ENCODE measurements around the gene PMIS2. TPM values are rescaled to one million over a fixed set of nuclear protein-coding genes. Genes with fewer than 3 reads are reported as not detected.

The PMIS2 gene
- total and polyA plus RNA-seq, 7 donors, result not detected

DNA sequence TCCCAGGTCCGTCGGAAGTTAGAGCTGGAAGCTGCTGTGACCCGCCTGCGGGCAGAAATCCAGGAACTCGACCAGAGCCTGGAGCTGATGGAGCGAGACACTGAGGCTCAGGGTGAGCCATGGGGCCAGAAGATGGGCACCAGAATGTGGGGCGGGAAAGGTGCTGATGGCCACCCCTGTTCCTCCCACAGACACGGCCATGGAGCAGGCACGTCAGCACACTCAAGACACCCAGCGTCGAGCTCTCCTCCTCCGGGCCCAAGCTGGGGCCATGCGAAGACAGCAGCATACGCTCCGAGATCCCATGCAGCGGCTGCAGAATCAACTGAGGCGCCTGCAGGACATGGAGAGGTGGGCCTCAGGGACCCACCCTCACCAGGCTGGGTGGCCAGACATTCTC lies 29.1 kb downstream of the PMIS2 start:
- H3K9me3 ChIP-seq, result no peaks in the 10 kb centered on the region
- H3K4me1 ChIP-seq, result peaks cover 0 to 14% (median 10%) of the 10 kb centered on the region in 4 donors
- intact Hi-C loops (cut with DNase I), result loop anchor here (10.0 kb wide), 1 partner anchor 350 kb away; the partner anchor contains the start of gene USF2
- no peak for DNase-seq
- no peaks in the 10 kb centered on the region for H3K27me3 ChIP-seq
- H3K27ac ChIP-seq, result no peak overlapping the region
- no peak for TF ChIP-seq POLR2AphosphoS5 (IDR thresholded peaks at IDR 0.05)
- TF ChIP-seq, protein P1, sequence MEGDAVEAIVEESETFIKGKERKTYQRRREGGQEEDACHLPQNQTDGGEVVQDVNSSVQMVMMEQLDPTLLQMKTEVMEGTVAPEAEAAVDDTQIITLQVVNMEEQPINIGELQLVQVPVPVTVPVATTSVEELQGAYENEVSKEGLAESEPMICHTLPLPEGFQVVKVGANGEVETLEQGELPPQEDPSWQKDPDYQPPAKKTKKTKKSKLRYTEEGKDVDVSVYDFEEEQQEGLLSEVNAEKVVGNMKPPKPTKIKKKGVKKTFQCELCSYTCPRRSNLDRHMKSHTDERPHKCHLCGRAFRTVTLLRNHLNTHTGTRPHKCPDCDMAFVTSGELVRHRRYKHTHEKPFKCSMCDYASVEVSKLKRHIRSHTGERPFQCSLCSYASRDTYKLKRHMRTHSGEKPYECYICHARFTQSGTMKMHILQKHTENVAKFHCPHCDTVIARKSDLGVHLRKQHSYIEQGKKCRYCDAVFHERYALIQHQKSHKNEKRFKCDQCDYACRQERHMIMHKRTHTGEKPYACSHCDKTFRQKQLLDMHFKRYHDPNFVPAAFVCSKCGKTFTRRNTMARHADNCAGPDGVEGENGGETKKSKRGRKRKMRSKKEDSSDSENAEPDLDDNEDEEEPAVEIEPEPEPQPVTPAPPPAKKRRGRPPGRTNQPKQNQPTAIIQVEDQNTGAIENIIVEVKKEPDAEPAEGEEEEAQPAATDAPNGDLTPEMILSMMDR (IDR thresholded peaks at IDR 0.05), result no peak
- TF ChIP-seq EP300 (IDR thresholded peaks at IDR 0.05), result no peak
- TF ChIP-seq POLR2A (IDR thresholded peaks at IDR 0.05), result no peak
- 95 to 96% methylated on average over 17 of the region's 17 CpGs for WGBS, 2 donors
- H3K4me3 ChIP-seq, result no peak overlapping the region
- H3K36me3 ChIP-seq, result peaks cover 0 to 2% (median 0%) of the 10 kb centered on the region in 4 donors

DNA sequence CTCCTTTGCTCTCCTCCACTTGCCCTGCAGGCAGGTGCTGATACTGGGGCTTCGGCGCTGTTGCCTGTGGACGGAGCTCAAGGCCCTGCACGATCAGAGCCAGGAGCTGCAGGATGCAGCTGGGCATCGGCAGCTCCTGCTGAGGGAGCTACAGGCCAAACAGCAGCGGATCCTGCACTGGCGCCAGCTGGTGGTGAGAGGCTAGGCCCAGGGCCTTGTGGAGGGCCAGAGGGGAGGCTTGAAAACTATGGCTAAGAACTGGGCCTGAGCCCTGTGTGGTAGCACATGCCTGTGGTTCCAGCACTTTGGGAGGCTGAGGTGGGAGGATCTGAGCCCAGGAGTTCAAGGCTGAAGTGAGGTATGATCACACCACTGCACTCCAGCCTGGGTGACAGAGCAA lies 32.9 kb downstream of the PMIS2 start:
- WGBS, 2 donors, result 85 to 93% methylated on average over 7 of the region's 7 CpGs
- no peak overlapping the region for H3K27ac ChIP-seq
- H3K36me3 ChIP-seq, result peaks cover 0 to 4% (median 2%) of the 10 kb centered on the region in 4 donors
- no peak overlapping the region for H3K4me3 ChIP-seq
- intact Hi-C loops (cut with DNase I), result loop anchor here (10.0 kb wide), 1 partner anchor 354 kb away; the partner anchor contains the start of gene USF2
- DNase-seq, result no peak
- no peaks in the 10 kb centered on the region for H3K9me3 ChIP-seq
- no peaks in the 10 kb centered on the region for H3K27me3 ChIP-seq
- no peak for TF ChIP-seq POLR2AphosphoS5 (IDR thresholded peaks at IDR 0.05)
- TF ChIP-seq, protein P1 (IDR thresholded peaks at IDR 0.05), result no peak
- no peak for TF ChIP-seq EP300 (IDR thresholded peaks at IDR 0.05)
- no peak for TF ChIP-seq POLR2A (IDR thresholded peaks at IDR 0.05)
- no peaks in the 10 kb centered on the region for H3K4me1 ChIP-seq

DNA sequence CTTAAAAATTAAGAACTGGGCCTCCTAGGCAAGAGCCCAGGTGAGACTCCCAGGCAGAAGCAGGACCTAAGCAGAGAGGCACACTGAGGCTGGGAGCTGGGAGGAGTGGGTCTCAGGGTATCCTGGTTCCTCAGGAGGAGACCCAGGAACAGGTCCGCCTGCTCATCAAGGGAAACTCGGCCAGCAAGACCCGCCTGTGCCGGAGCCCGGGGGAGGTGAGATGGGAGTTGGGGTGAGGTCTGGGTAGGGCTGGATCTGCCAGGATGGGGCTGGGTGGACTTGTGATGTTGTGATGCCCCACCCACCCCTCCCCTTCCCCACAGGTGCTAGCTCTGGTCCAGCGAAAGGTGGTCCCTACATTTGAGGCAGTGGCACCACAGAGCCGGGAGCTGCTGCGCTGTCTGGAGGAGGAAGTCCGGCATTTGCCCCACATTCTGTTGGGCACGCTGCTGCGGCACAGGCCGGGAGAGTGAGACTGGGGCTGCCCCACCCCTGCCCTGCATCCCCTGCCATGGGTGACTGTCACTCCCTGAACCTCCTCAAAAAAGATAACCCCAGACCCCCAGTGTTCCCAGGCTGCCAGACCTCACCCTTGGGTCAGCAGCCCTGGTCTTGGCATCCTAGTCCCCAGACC lies 33.4 kb downstream of the PMIS2 start:
- H3K27me3 ChIP-seq, result no peaks in the 10 kb centered on the region
- TF ChIP-seq POLR2AphosphoS5 (IDR thresholded peaks at IDR 0.05), result no peak
- TF ChIP-seq EP300 (IDR thresholded peaks at IDR 0.05), result no peak
- TF ChIP-seq, protein P1 (IDR thresholded peaks at IDR 0.05), result no peak
- no peak for TF ChIP-seq POLR2A (IDR thresholded peaks at IDR 0.05)
- 96 to 97% methylated on average over 12 of the region's 12 CpGs for WGBS, 2 donors
- H3K9me3 ChIP-seq, result no peaks in the 10 kb centered on the region
- H3K36me3 ChIP-seq, result peaks cover 0 to 4% (median 2%) of the 10 kb centered on the region in 4 donors
- no peaks in the 10 kb centered on the region for H3K4me1 ChIP-seq
- H3K4me3 ChIP-seq, result no peak overlapping the region
- intact Hi-C loops (cut with DNase I), result loop anchor here (10.0 kb wide), 1 partner anchor 355 kb away; the partner anchor contains the start of gene USF2
- no peak for DNase-seq
- no peak overlapping the region for H3K27ac ChIP-seq

DNA sequence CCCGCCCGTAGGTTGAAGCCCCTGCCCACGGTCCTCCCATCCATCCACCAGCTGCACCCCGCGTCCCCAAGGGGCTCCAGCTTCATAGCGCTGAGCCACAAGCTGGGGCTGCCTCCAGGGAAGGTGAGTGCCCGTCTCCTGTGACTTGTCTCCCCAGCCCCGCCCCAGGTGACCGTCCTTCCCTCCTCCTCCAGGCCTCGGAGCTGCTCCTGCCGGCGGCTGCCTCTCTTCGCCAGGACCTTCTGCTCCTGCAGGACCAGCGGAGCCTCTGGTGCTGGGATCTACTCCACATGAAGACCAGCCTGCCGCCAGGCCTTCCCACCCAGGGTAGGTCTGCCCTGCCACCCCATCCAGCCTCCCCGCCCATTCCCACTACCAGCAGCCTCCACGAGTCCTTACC lies 34.0 kb downstream of the PMIS2 start:
- TF ChIP-seq, protein P1 (IDR thresholded peaks at IDR 0.05), result no peak
- TF ChIP-seq POLR2A (IDR thresholded peaks at IDR 0.05), result no peak
- no peak for TF ChIP-seq POLR2AphosphoS5 (IDR thresholded peaks at IDR 0.05)
- no peak for TF ChIP-seq EP300 (IDR thresholded peaks at IDR 0.05)
- Histone ChIP-seq H3K36me3 (peaks cover 0 to 4% (median 2%) of the 10 kb centered on the region in 4 donors), H3K9me3 (no peaks in the 10 kb centered on the region), H3K4me3 (no peak overlapping the region), H3K4me1 (no peaks in the 10 kb centered on the region), H3K27me3 (no peaks in the 10 kb centered on the region), H3K27ac (no peak overlapping the region)
- no peak for DNase-seq
- intact Hi-C loops (cut with DNase I), result no loop called here
- WGBS, 2 donors, result 93 to 95% methylated on average over 17 of the region's 17 CpGs
